MM.1S (cell line): ENCODE data around the gene PPP6R2.

Source experiments
- CTCF ChIP-seq: fragments of 300-600 bp; sonication (generic); IDR thresholded peaks from 2 replicates; pipeline ENCODE4 v1.5.1; 2016; ENCODE audit warnings: antibody characterized with exemption, low read length, mixed read lengths
- EZH2 ChIP-seq: fragments of 300-600 bp; sonication (generic); optimal IDR thresholded peaks from 2 replicates; pipeline ENCODE3; 2017; ENCODE audit warnings: low read depth, mild to moderate bottlenecking, antibody characterized with exemption, low read length, mixed read lengths
- EZH2phosphoT487 ChIP-seq: fragments of 300-600 bp; sonication (generic); IDR thresholded peaks from 2 replicates; pipeline ENCODE4 v1.6.1; 2018; ENCODE audit warnings: antibody characterized with exemption, low read length

- TF ChIP-seq CTCF (peak; percentile 63), EZH2 (no peak), EZH2phosphoT487 (no peak)
Observed at GRCh38 chr22:50473088-50473487, 130.0 kb downstream of the PPP6R2 start.
